ENCODE results near the gene TNNI3K.

GRCh38 chr1:74223453-74223852 lies 11.7 kb upstream of the TNNI3K start:
- no peak for TF ChIP-seq CTCF (IDR thresholded peaks at IDR 0.05; ENCODE audit: low read depth, low read length, poor library complexity, severe bottlenecking)
- no peak for TF ChIP-seq EZH2phosphoT487 (IDR thresholded peaks at IDR 0.05; ENCODE audit: borderline replicate concordance, low read length)

All from DOHH2 (cell line).